H1 (cell line): Measurements from ENCODE around the gene SASS6. TPM values are rescaled to one million over a fixed set of nuclear protein-coding genes. Genes with fewer than 3 reads are reported as not detected.

Experiments
- CTCF ChIA-PET: fragments of 300-600 bp; sonication (Branson Sonifier 250); formaldehyde crosslinking; loops from one replicate; lab custom pipeline; 2021; ENCODE audit not compliant: partially characterized antibody; lab: Charles Lee
- POLR2A ChIA-PET: fragments of 300-600 bp; sonication (Branson Sonifier 250); formaldehyde crosslinking; loops from one replicate; lab custom pipeline; 2021; ENCODE audit warnings: inconsistent platforms; ENCODE audit not compliant: partially characterized antibody; lab: Charles Lee
- DNase-seq, 2 experiments: peaks; one replicate each; pipeline versions ENCODE4 v3.0.0 to v3.0.0-alpha.2; 2010 to 2022; ENCODE audit warnings: low spot score in 2 of 2, low read depth in 1 of 2, mixed read lengths in 1 of 2
- FAIRE-seq: peaks from 2 replicates; lab custom pipeline; 2011; peaks lifted over from hg19 to GRCh38; lab: Jason Lieb, UNC
- H2AFZ ChIP-seq: 2 replicates; pipeline ENCODE4 v1.8.1; 2012; ENCODE audit warnings: low read length, inconsistent platforms
- H2AK5ac ChIP-seq: 2 replicates; pipeline ENCODE4 v1.6.1; 2013; ENCODE audit warnings: low read depth, low read length
- H2BK120ac ChIP-seq: replicated peaks from 2 replicates; pipeline ENCODE3; 2013; ENCODE audit warnings: low read depth, low read length, inconsistent platforms
- H2BK12ac ChIP-seq: 2 replicates; pipeline ENCODE4 v1.6.1; 2013; ENCODE audit warnings: low read depth, low read length
- H2BK15ac ChIP-seq: 2 replicates; pipeline ENCODE4 v1.6.1; 2013; ENCODE audit warnings: low read length
- H2BK20ac ChIP-seq: 2 replicates; pipeline ENCODE4 v1.6.1; 2013; ENCODE audit warnings: low read length
- H2BK5ac ChIP-seq: 2 replicates; pipeline ENCODE4 v1.6.1; 2013; ENCODE audit warnings: low read depth, low read length
- H3K14ac ChIP-seq: 2 replicates; pipeline ENCODE4 v1.6.1; 2013; ENCODE audit warnings: inconsistent platforms; ENCODE audit not compliant: insufficient read length
- H3K18ac ChIP-seq: 2 replicates; pipeline ENCODE4 v1.6.1; 2013; ENCODE audit warnings: low read length; ENCODE audit errors: extremely low read depth
- H3K23ac ChIP-seq: 2 replicates; pipeline ENCODE4 v1.6.1; 2013; ENCODE audit warnings: inconsistent platforms; ENCODE audit not compliant: insufficient read length
- H3K23me2 ChIP-seq: 2 replicates; pipeline ENCODE4 v1.6.1; 2013; ENCODE audit warnings: low read depth, low read length
- H3K27ac ChIP-seq: 2 replicates; pipeline ENCODE4 v1.6.1; 2011; ENCODE audit warnings: low read depth, low read length, inconsistent platforms
- H3K27me3 ChIP-seq, 4 experiments: replicated peaks in 1 of 4; 1 replicate in 1 of 4; 2 replicates in 3 of 4; pipeline versions ENCODE4 v1.6.1 to v1.8.1; 2011 to 2013; ENCODE audit warnings: low read length in 3 of 4, mild to moderate bottlenecking in 3 of 4, inconsistent platforms in 2 of 4, mixed read lengths in 2 of 4, moderate library complexity in 1 of 4; ENCODE audit not compliant: control insufficient read depth in 3 of 4, insufficient read depth in 3 of 4; ENCODE audit errors: extremely low read depth in 1 of 4
- H3K36me3 ChIP-seq, 4 experiments: 2 replicates each; pipeline versions ENCODE4 v1.6.1 to v1.8.1; 2011 to 2013; ENCODE audit warnings: mild to moderate bottlenecking in 4 of 4, low read length in 3 of 4, moderate library complexity in 2 of 4, control low read depth in 1 of 4, inconsistent platforms in 1 of 4; ENCODE audit not compliant: insufficient read depth in 4 of 4, control insufficient read depth in 2 of 4
- H3K4ac ChIP-seq: replicated peaks from 2 replicates; pipeline ENCODE3; 2013; ENCODE audit warnings: low read length, low read depth, mixed read lengths, inconsistent platforms; ENCODE audit not compliant: insufficient read length
- H3K4me1 ChIP-seq, 4 experiments: replicated peaks in 1 of 4; 1 replicate in 1 of 4; 2 replicates in 3 of 4; pipeline versions ENCODE4 v1.6.1 to v1.8.1; 2011 to 2013; ENCODE audit warnings: low read length in 3 of 4, inconsistent platforms in 2 of 4, mixed read lengths in 1 of 4; ENCODE audit not compliant: insufficient read depth in 4 of 4, control insufficient read depth in 3 of 4
- H3K4me2 ChIP-seq, 2 experiments: 2 replicates each; pipeline versions ENCODE4 v1.6.1 to v1.8.1; 2011 to 2013; ENCODE audit warnings: low read depth in 2 of 2, low read length in 2 of 2, control low read depth in 1 of 2, inconsistent platforms in 1 of 2, mild to moderate bottlenecking in 1 of 2; ENCODE audit not compliant: insufficient read depth in 1 of 2
- H3K4me3 ChIP-seq, 4 experiments: fragments of 200-600, 300-600 bp in 1 of 4; sonication (generic), shearing (Covaris generic), sonication (Bioruptor Twin) in 1 of 4; 2 replicates each; pipeline versions ENCODE4 v1.5.1 to v1.8.1; 2011 to 2016; ENCODE audit warnings: low read length in 4 of 4, low read depth in 3 of 4, control low read depth in 2 of 4, inconsistent platforms in 2 of 4, mild to moderate bottlenecking in 2 of 4, mixed read lengths in 1 of 4, moderate library complexity in 1 of 4; ENCODE audit not compliant: insufficient read depth in 2 of 4; ENCODE audit errors: extremely low read depth in 1 of 4
- H3K56ac ChIP-seq: replicated peaks from 2 replicates; pipeline ENCODE3; 2013; ENCODE audit warnings: low read depth, mild to moderate bottlenecking, mixed read lengths, low read length, inconsistent platforms; ENCODE audit not compliant: insufficient read length
- H3K79me1 ChIP-seq: 2 replicates; pipeline ENCODE4 v1.6.1; 2013; ENCODE audit warnings: low read depth, low read length, control low read depth
- H3K79me2 ChIP-seq, 2 experiments: 2 replicates each; pipeline versions ENCODE4 v1.6.1 to v1.8.1; 2012 to 2013; ENCODE audit warnings: low read length in 2 of 2, mild to moderate bottlenecking in 2 of 2, inconsistent platforms in 1 of 2; ENCODE audit not compliant: insufficient read depth in 2 of 2, control insufficient read depth in 1 of 2
- H3K9ac ChIP-seq, 4 experiments: replicated peaks in 1 of 4; 1 replicate in 1 of 4; 2 replicates in 3 of 4; pipeline versions ENCODE4 v1.6.1 to v1.8.1; 2011 to 2013; ENCODE audit warnings: low read depth in 3 of 4, low read length in 3 of 4, control low read depth in 2 of 4, mild to moderate bottlenecking in 2 of 4, moderate library complexity in 2 of 4, inconsistent platforms in 1 of 4; ENCODE audit errors: extremely low read depth in 1 of 4
- H3K9me3 ChIP-seq, 2 experiments: 2 replicates each; pipeline versions ENCODE4 v1.6.1 to v1.8.1; 2012 to 2013; ENCODE audit warnings: mild to moderate bottlenecking in 2 of 2, moderate library complexity in 2 of 2, control low read depth in 1 of 2, inconsistent platforms in 1 of 2, low read depth in 1 of 2, low read length in 1 of 2, mixed read lengths in 1 of 2; ENCODE audit not compliant: insufficient read depth in 2 of 2
- H4K20me1 ChIP-seq, 2 experiments: replicated peaks in 1 of 2; 2 replicates each; pipeline versions ENCODE3 to v1.8.1; 2011 to 2013; ENCODE audit warnings: inconsistent platforms in 2 of 2, low read length in 2 of 2, mild to moderate bottlenecking in 1 of 2; ENCODE audit not compliant: insufficient read depth in 2 of 2, control insufficient read depth in 1 of 2
- H4K5ac ChIP-seq: 2 replicates; pipeline ENCODE4 v1.6.1; 2013; ENCODE audit warnings: low read length, low read depth, mixed read lengths, inconsistent platforms; ENCODE audit not compliant: insufficient read length
- H4K8ac ChIP-seq: 2 replicates; pipeline ENCODE4 v1.8.0; 2013; ENCODE audit warnings: mild to moderate bottlenecking, moderate library complexity, low read length, inconsistent platforms; ENCODE audit not compliant: insufficient read depth; ENCODE audit errors: extremely low read depth
- H4K91ac ChIP-seq: replicated peaks from 2 replicates; pipeline ENCODE3; 2013; ENCODE audit warnings: low read length, mixed read lengths, inconsistent platforms; ENCODE audit not compliant: insufficient read length
- ATF2 ChIP-seq: IDR thresholded peaks from 2 replicates; pipeline ENCODE4 v1.6.1; 2012; ENCODE audit warnings: low read length, inconsistent platforms
- CBX5 ChIP-seq: fragments of 300-800, 300-1000 bp; sonication (generic); IDR thresholded peaks from 2 replicates; pipeline ENCODE4 v1.7.1; 2016; ENCODE audit warnings: antibody characterized with exemption, low read length, low read depth
- POU5F1 ChIP-seq: IDR thresholded peaks from 2 replicates; pipeline ENCODE4 v1.6.1; 2011; ENCODE audit warnings: low read depth, mild to moderate bottlenecking, low read length, moderate library complexity
- WGBS, 2 experiments: shearing (Covaris generic) in 1 of 2; methylation state at CpG; one replicate each; pipeline versions ENCODE4 v1.1.6 to v1.1.7; 2013 to 2015; ENCODE audit warnings: low lambda C conversion rate in 2 of 2, mixed read lengths in 2 of 2, inconsistent platforms in 1 of 2, low coverage in 1 of 2, missing lambda C conversion rate in 1 of 2; ENCODE audit not compliant: insufficient replicate concordance in 2 of 2, insufficient coverage in 1 of 2, insufficient read length in 1 of 2; ENCODE audit errors: extremely low coverage in 1 of 2, missing lambda C conversion rate in 1 of 2; 5-methylcytosine and 5-hydroxymethylcytosine counted together
- polyA plus RNA-seq, 7 experiments: library from polyadenylated mRNA; depleted of rRNA in 3 of 7; stranded (reverse) in 5 of 7; unstranded in 2 of 7; fragments of >200 nt in 5 of 7; fragments of 200-250 nt in 2 of 7; gene quantifications; 1 replicate in 5 of 7; 2 replicates in 1 of 7; 4 replicates in 1 of 7; pipeline versions ENCODE4 v1.2.1 to v1.2.3, GENCODE V29; 2011 to 2013; ENCODE audit warnings: missing spikeins in 2 of 7, mixed read lengths in 2 of 7
- total RNA-seq: library from RNA; stranded (reverse); fragmentation: NEBNext Ultra II Directional; extraction: Animal tissue kit (Norgen Biotek cat#: 25700); gene quantifications from 2 replicates; pipeline ENCODE4 v1.2.1, GENCODE V29; 2021

Gene SASS6
- total and polyA plus RNA-seq, 2 of the 8 experiments (the other 6 are each of a cell fraction or from before 2014, with no cell fraction given) = 1.2 to 13.8 TPM

DNA sequence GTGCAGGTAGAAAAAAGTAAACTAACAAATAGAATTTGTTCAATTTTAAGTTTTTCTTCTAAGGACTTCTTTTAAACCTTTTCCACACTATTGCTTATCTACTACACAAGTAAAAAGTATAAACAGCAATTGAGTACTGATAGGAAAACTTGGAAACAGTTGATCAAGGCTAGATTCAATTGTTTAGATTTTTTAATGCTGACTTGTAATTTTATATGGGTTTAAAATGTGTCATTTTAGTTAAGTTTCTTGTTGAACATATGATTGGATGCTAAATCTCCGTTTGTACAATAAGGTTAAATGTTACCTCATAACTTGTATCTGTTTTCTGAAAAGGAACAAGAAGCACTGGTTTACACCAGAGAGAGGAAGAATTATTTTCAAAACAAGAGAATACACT lies 5.5 kb downstream of the SASS6 start:
- no peaks in the 10 kb centered on the region for H3K23me2 ChIP-seq
- H4K5ac ChIP-seq = no peak overlapping the region
- H3K79me2 ChIP-seq = peaks cover 9 to 65% of the 10 kb centered on the region in 2 experiments
- H2BK12ac ChIP-seq = no peak overlapping the region
- WGBS, 2 experiments = 92% methylated on average over 1 of the region's 1 CpG; no CpG with 5 or more reads in 1 of the 2 experiments
- H2AK5ac ChIP-seq = no peak overlapping the region
- CTCF ChIA-PET = no interaction called here
- H4K91ac ChIP-seq = no peak overlapping the region
- no peaks in the 10 kb centered on the region for H3K27me3 ChIP-seq
- H3K79me1 ChIP-seq = peaks cover 2% of the 10 kb centered on the region; the same call in 1 of the 2 replicates
- no peak overlapping the region for H3K23ac ChIP-seq
- POLR2A ChIA-PET = interaction anchor here (0.7 kb wide), 1 partner anchor 88 kb away, joined by 3 read pairs; no protein-coding TSS in a partner anchor
- no peak overlapping the region for H3K9ac ChIP-seq
- H2BK120ac ChIP-seq = no peak overlapping the region
- no peak overlapping the region for H3K4me3 ChIP-seq
- peaks cover 0 to 5% (median 0%) of the 10 kb centered on the region in 4 experiments; a peak in 2 of 7 replicates for H3K4me1 ChIP-seq
- H3K4ac ChIP-seq = no peak overlapping the region
- no peak for DNase-seq
- H3K56ac ChIP-seq = no peak overlapping the region
- no peak overlapping the region for H2BK20ac ChIP-seq
- H2BK5ac ChIP-seq = no peak overlapping the region
- peaks cover 0 to 4% (median under 1%) of the 10 kb centered on the region in 4 experiments; a peak in 2 of 8 replicates for H3K36me3 ChIP-seq
- H3K9me3 ChIP-seq = no peaks in the 10 kb centered on the region
- no peak overlapping the region for H4K8ac ChIP-seq
- peaks cover 1 to 7% of the 10 kb centered on the region in 2 experiments for H4K20me1 ChIP-seq
- H2BK15ac ChIP-seq = no peak overlapping the region
- H3K4me2 ChIP-seq = no peak overlapping the region
- H3K18ac ChIP-seq = no peak overlapping the region
- no peak overlapping the region for H3K27ac ChIP-seq
- no peak overlapping the region for H3K14ac ChIP-seq
- H2AFZ ChIP-seq = no peak overlapping the region
- no peak for FAIRE-seq
- no peak for TF ChIP-seq ATF2
- no peak for TF ChIP-seq CBX5
- no peak for TF ChIP-seq POU5F1
